Amniotic stem cell (primary cell): ENCODE measurements around the gene PIWIL4.
"Not testable (repeated sequence)": the region's sequence is repeated elsewhere in the genome, so short reads cannot be mapped to it uniquely, and the experiment has no call there.

Experiments used
- DNase-seq: peaks from one replicate; lab custom pipeline; 2025; lab: John Stamatoyannopoulos, UW

The PIWIL4 gene

GRCh38 chr11:94638301-94638901 lies 71.2 kb downstream of the PIWIL4 start:
- DNase-seq = no peak

DNA sequence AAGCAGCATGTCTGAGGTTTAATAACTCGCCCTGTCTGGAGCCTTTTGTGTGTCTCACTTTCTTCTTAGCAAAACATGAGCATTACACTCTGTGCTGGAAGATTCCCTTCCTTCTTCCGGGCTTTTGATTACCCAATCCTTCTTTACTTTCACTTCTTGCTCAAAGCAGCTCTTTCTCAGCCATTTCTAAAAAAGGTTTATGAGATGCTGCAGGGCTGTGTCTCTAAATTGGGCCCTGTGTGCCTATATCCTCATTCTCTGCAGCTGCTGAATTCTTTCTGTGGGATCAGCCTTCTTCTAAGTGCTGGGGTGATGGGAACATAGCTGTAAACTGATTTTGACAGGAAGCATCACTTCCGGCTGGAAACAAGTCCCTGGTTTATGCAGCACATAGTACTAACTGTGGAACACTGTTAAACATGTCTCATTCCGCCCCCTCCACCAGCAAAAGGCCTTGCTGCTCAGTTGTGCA lies 71.8 kb downstream of the PIWIL4 start:
- DNase-seq = no peak

DNA sequence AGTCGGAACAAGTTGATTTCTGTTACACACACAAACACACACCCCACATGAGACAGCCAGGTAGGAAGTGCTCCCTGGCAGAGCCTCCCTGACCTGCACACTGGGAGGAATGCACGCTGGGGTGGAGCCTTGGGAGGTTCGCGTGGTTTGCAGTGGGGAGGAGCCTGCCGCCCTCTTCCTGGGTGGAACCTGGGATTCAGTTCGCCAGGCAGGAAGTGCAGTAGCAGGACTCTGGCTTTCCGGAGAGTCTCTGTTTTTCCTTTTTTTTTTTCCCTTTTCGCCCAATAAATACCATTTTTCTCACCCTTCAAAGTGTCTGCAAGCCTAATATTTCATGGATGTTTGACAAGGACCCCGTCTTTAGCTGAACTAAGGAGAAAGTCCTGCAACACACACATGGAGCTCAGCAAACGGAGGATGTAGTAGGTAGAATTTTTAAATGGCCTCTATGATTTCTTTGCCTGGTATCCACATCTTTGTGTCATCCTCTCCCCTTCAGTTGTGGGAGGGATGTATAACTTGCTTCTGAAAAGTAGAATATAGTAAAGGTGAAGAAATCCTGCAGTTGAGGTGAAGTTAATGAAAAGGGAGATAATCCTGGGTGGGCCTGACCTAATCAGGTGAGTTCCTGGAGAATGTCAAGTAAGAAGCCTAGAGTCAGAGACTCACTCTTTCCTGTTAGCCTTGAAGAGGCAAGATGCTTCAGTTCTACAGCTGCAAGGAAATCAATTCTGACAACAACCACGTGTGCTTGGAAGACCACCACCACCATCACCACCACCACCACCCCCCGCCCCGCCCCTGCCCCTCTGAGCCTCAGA lies 72.9 kb downstream of the PIWIL4 start:
- DNase-seq = no peak

DNA sequence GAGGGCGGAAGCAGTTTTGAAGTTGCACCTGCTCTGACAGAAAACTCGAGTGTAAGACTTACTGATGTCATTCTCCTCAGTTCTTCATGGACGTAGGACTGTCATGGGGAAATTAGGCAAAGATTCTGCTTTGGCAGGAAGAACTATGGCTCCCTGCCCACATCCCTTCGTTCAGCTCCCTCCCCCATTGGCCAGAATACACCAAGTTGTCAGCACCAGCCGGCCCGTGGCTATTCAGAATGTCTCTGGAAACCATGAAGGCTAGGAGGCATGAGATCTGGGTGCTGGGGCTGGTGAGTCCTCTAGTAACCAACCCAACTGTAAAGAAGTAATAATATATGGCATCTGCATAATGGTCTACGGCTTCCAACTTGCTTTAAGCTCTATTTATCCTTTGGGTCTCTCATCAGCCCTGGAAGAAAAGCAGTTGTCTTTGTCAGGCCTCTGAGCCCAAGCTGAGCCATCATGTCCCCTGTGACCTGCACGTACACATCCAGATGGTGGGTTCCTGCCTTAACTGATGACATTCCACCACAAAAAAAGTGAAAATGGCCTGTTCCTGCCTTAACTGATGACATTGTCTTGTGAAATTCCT lies 74.1 kb downstream of the PIWIL4 start:
- DNase-seq = no peak

DNA sequence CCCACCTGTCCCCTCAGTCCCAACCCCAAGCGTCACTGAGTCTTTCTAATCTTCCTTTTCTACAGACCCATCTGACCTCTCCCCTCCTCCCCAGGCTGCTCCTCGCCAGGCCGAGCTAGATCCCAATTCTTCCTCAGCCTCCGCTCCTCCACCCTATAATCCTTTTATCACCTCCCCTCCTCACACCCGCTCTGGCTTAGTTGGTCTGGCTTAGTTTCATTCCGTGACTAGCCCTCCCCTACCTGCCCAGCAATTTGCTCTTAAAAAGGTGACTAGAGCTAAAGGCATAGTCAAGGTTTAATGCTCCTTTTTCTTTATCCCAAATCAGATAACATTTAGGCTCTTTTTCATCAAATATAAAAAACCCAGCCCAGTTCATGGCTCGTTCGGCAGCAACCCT lies 76.0 kb downstream of the PIWIL4 start:
- not testable (repeated sequence) for DNase-seq

- no peak for DNase-seq
Observed at GRCh38 chr11:94647926-94648325, 80.8 kb downstream of the PIWIL4 start.

DNA sequence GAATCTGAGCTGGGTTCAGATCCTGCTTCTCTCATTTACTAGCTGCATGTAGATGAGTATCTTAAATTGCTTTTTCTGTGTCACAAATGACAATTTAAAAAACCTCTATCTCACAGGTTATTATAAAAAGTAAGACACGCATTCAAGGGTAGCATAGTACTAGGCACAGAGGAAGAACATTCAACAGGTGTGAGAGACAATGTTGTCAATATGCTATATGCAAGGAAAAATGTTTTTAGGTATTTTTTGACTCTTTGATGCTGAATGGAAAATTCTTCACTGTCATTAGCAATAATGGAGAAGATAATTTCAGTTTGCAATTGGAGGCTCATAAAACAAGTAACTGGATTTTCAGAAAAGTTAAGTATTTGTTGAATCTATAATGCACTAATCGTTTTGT lies 81.6 kb downstream of the PIWIL4 start:
- DNase-seq = no peak

- DNase-seq = no peak
Observed at GRCh38 chr11:94649254-94649653, 82.1 kb downstream of the PIWIL4 start.

GRCh38 chr11:94649964-94650623 lies 82.9 kb downstream of the PIWIL4 start:
- DNase-seq = no peak

- peak; percentile 53 for DNase-seq
Observed at GRCh38 chr11:94650756-94651155, 83.6 kb downstream of the PIWIL4 start.

DNA sequence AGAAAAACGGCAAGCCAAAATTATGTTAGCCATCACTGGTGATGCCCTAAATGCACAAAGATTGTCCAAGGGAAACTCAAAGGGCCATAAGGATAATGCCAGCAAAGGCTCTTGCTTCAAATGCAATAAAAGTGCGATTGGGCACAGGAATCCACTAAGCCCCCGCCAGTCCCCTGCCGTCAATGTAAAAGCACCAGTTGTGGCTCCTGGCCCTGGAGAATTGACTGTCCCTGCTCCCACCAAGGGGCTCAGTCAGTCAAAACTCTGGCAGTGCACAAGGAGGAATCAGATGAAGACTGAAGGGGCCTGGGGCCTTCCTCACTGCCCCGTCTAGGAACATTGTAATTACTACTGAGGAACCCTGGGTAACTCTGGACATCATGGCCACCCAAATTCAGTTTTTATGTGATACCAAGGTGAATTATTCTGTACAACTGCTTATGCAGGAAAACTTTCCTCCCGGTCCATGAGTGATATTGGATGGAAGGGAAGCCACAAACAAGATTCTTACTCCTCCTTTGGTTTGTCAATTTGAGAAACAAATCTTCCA lies 85.6 kb downstream of the PIWIL4 start:
- no peak for DNase-seq

GRCh38 chr11:94653561-94653960 lies 86.4 kb downstream of the PIWIL4 start:
- no peak for DNase-seq

- DNase-seq = no peak
Observed at GRCh38 chr11:94654201-94654600, 87.0 kb downstream of the PIWIL4 start.

DNA sequence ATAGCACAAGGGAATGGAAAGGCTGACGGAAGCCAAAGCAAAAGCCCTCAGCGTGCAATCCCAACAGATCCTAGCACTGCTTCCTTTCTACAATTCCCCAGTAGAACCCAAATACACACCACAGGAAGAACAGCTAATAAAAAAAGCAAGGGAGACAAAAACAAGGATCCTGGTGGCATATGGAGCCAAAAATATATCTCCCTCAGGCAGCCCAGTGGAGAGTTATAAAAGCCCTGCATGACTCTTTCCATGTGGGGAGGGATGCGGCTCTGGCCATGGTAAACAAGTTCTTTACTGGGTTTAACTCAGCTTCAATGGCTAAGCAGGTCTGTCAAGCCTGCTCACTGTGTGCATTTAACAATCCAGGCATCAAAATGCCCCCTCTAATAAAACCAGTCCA lies 88.1 kb downstream of the PIWIL4 start:
- no peak for DNase-seq

GRCh38 chr11:94655956-94656355 lies 88.8 kb downstream of the PIWIL4 start:
- no peak for DNase-seq

DNA sequence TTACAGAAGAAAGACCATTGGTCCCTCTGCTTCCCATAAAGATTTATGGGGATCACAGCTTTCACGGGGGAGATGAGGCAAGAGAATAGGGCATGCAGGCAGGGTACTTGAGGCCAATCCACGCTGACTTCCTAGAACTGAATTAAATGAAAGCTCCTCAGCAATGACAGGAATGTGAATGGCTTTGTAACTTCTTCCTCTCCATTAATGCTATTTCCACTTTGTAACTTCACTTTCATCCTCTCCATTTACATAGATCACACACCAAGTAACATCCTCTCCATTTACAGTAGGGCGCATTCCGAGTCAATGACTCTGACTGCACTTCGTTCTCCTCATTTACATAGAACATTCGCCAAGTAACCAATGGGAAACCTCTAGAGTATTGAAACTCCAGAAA lies 89.8 kb downstream of the PIWIL4 start:
- DNase-seq = no peak

GRCh38 chr11:94657629-94658028 lies 90.5 kb downstream of the PIWIL4 start:
- DNase-seq = no peak

DNA sequence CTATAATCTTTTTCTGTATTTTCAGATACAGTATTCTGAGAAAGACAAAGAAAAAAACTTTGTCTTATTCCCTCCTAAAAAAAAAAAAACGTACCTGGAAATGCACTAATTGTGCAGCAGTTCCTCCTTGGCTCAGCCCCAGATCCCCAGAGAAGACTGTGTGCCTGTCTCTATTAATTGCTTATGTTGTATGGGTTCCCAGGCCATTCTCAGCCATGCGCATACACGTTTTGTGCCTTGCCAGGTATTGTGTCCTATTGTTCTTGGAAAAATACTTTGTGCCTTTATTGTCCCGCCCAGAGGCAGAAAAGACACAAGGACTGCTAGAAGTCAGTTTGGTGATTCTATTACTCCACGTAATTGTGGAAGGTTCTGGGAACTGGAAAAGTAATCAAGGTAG lies 91.2 kb downstream of the PIWIL4 start:
- DNase-seq = no peak

DNA sequence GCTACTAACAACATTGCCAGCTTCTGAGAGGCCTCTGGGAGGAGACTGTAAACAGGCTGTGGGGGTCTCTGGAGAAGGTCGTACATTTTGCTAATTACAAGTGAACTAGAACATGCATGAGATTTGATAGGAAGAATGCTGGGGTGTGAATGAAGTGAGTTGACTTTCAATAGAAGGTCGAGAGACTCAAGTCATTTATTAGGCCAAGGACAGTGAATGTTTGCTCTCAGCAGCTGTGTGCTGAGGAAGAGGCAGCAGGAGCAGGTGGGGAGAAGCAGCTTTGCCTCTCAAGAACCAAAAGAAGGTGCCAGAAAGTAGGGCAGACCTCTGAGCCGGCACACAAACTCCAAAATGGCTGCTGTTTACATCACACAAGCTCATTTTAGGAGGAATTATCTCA lies 91.7 kb downstream of the PIWIL4 start:
- no peak for DNase-seq

DNA sequence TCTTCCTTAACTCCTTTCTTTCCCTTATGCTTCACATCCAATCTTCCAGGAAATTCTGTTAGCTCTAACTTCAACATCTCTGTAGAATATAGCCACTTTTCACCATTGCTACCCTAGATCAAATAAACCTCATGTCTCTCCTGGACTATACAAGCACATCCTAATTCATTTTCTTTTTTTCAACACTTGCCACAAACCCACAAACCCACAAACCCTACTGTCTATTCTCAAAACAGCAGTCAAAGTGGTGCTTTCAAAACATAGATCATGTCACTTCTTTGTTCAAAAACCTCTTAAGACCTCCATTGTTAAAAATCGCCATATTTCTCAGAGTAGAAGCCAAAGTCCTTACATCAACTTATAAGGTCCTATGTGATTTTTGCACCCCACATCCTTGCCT lies 94.3 kb downstream of the PIWIL4 start:
- no peak for DNase-seq

GRCh38 chr11:94662065-94662779 lies 95.1 kb downstream of the PIWIL4 start:
- no peak for DNase-seq
